Panc1 (cell line): Measurements from ENCODE around the gene SGIP1.

Experiments used
- CTCF ChIP-seq: fragments of 450-650 bp; IDR thresholded peaks from 2 replicates; pipeline ENCODE4 v1.5.1; 2017; ENCODE audit warnings: mild to moderate bottlenecking
- POLR2AphosphoS5 ChIP-seq: IDR thresholded peaks from 2 replicates; pipeline ENCODE4 v1.6.1; 2012; ENCODE audit warnings: mild to moderate bottlenecking, low read depth, low read length, moderate library complexity
- REST ChIP-seq, 2 experiments: IDR thresholded peaks; 2 replicates each; pipeline ENCODE4 v1.6.1; 2011 to 2012; ENCODE audit warnings: low read depth in 2 of 2, control low read depth in 1 of 2, low read length in 1 of 2, mild to moderate bottlenecking in 1 of 2, moderate library complexity in 1 of 2; ENCODE audit not compliant: insufficient read depth in 1 of 2
- SIN3A ChIP-seq: IDR thresholded peaks from 2 replicates; pipeline ENCODE4 v1.6.1; 2012; ENCODE audit warnings: low read depth, mild to moderate bottlenecking, low read length, moderate library complexity, borderline replicate concordance; ENCODE audit not compliant: insufficient read depth
- TCF7L2 ChIP-seq: IDR thresholded peaks from 2 replicates; pipeline ENCODE4 v1.6.1; 2011; ENCODE audit warnings: mild to moderate bottlenecking, low read depth, low read length, inconsistent platforms

DNA sequence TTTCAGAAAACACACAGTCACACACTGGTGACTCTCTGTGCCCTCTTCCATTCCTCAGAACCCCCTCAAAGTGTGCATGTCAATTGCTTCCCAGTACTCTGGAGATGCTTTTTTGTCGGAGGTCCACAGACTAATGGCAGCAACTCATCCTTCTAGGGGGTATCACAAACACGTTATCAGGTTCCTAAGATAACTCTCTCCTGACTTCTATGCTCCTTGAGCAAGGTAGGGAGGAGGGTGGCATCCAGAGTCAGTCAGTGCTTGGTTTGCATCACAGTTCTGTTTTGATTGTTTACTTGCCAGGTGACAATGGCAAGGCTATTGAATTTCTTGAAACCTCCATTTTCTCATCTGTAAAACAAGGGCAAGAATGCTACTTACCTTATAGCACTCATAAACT, 178.9 kb downstream of the SGIP1 start:
- no peak for TF ChIP-seq CTCF
- no peak for TF ChIP-seq REST (IDR thresholded peaks at IDR 0.05; ENCODE audit: insufficient read depth in 1 of 2, low read depth in 2 of 2, low read length in 1 of 2)
- TF ChIP-seq TCF7L2: no peak
- TF ChIP-seq POLR2AphosphoS5: no peak
- TF ChIP-seq SIN3A: no peak
